UCSD-AML1 (cell line): ENCODE measurements around the gene SLC25A18.
"Not testable (repeated sequence)": the region's sequence is repeated elsewhere in the genome, so short reads cannot be mapped to it uniquely, and the experiment has no call there.

Experiments used
- DNase-seq: peaks from one replicate; lab custom pipeline; 2025; ENCODE audit not compliant: unreplicated experiment; lab: John Stamatoyannopoulos, UW

SLC25A18 gene

DNA sequence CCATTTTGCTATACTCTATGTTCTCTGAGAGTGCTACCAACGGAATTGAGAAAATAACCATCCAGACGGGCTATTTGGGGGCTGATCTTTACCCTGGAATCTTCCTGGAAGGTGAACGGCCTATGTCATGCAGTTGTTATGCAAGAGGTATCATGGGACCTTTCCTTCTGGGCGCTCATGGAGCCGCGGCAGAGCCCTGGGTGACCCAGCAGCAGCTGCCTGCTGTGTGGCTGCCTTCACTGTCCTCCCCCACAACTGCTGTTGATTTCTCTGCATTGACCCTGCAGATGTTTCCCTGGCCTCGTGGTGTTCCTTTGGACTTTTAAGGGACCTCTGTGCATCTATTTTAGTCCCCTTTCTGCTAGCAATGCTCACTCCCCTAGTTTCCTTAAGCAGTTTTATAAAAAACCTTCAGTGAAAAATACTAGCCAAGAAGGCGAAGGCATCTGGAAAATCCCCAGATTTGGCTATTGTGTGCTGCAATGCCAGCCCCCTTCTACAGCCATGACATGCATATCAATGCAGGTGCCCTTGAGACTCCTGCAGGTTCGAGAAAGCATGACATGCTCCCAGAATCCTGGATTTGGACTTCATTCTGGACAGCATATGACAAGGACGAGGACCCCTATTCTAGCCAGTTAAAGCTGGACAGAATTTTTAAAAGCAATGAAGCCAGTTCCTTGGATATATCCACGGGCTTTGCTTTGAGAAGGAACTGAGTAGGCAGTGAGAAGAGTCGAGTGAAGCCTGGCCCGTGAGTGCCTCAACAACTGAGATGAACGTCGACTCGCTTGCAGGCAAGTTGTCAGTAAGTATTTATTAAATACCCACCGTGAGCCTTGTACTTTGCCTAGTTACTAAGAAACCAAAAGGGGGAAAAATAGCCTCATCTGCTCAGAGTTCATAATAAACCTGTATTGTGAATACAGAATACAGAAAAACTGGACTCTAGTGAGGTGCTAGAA is at the start of gene SLC25A18:
Gene SLC25A18, plus strand, starts transcription at position 593 of the 965 bp plus-strand sequence. CDS start 16,447 bp downstream, outside the sequence.
- DNase-seq = no peak

DNA sequence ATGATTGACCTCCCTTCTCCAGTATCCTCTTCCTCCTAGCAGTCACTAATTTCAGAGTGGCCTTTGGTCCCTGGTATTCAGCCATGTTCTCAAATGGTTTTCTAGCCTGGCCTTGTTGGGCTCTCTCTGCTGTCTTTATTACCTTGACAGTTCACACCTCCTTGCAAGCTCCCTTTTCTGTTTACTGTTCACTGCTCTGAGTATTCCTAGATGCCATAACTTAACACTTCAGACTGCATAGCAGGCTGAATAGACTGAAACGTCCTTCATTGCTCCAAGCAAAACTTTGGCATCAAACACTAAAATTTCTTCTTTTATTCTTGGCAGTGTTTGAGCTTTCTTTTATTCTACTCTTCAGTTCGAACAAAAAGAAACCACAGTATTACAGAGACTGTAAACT is 49.7 kb upstream of the SLC25A18 start:
- DNase-seq = no peak

DNA sequence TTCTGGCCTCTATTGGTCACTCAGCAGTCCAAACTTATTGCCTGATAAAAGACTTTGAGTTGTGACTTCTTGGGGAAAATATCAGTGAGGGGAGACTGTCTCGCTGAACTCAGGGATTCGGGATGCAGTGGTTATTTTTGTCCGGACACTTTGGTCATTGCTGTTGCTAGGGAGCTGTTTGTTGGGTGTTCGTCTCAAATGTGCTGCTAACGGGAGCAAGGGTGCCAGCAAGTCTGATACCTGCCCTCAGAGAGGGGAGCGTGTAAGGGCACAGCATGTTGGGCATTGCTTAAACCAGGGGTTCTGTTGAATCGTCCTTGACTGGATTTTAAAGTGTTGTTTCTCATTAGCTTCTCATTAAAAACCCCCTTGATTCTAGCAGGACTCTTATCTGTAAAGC is 49.2 kb upstream of the SLC25A18 start:
- DNase-seq = no peak

DNA sequence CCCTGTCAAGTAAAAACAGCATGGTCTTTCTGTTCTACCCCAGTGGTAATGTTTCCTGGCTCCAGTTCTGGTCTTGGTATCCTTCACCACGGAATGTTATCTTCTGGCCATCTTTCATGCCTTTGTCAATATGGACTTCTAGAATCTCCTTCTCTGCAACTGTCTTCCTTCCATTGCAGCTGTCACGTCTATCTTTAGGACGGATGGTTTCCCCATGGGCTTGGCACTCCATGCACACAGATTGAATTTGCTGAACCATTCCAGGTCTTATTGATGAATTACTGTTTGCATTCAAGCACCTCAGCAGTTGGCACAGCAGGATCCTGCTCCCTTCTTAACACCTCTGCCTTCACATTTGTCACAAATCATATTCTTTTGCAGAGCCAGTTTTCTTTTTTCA is 44.9 kb upstream of the SLC25A18 start:
- DNase-seq = no peak

DNA sequence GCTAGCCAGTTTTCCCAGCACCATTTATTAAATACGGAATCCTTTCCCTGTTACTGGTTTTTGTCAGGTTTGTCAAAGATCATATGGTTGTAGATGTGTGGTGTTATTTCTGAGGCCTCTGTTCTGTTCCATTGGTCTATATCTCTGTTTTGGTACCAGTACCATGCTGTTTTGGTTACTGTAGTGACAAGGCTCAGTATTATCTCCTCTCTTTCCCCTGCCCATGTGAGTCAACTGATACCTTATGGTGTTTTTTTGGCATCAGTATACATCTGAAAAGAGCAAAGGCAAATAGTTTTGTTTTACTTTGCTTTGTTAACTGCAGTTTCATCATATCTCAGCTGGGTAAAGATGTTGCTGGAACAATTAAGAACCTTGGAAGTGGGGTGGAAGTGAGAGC is 41.3 kb upstream of the SLC25A18 start:
- DNase-seq = not testable (repeated sequence)

DNA sequence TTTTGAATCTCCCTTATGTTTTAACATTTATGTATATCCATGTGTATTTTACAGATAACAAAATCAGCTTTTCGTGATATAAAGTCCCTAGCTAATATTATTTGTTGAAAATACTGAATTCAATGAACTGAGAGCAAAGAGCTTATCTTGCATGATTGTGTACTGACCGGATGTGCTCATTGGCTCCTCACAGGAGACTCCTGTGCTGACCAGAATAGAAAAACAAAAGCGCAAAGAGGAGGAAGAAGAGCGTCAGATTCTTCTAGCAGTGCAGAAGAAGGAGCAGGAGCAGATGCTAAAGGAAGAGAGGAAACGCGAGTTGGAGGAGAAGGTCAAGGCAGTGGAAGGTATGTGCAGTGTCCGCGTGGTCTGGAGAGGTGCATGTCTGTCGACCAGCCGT is 39.4 kb upstream of the SLC25A18 start:
- no peak for DNase-seq

DNA sequence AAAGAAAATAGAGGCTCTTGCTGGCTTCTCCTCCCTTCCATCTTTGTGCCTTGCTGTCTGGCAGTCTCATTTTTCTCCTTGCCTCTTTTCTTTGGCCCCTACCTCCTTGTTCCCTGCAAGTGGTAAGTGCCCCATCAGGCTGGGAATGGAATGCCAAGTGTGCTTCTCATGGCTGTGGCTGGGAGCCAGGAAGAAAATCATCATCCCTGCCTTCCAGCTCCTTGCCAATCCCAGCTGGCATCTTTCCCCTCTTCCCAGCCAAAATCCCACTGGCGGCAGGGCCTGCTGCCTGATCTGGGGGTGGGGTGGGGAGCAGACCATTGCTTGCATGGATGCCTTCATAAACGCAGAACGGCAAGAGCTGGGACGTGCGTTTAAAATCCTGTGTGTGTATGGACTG is 27.0 kb upstream of the SLC25A18 start:
- no peak for DNase-seq

DNA sequence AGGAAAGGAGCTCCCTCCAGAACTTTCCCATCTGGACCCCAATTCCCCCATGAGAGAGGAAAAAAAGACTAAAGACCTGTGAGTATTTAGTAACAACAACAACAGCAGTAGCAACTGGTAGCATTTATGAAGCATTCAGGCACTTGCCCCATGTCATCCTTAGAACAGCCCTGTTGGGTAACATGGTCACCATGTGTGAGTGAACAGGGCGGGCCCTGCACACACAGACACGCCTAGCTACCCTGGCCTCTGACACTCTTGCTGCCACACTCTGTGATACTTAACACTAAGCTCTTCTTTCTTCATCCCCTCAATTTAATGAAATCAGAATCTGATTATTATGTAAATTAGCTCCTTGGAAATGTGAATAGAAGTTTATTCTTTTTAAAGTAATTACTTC is 26.1 kb upstream of the SLC25A18 start:
- DNase-seq = no peak

- DNase-seq = no peak
These were observed 22.8 kb upstream of the SLC25A18 start for GRCh38 chr22:17540481-17540880.

- DNase-seq = no peak
These were observed 21.8 kb upstream of the SLC25A18 start for GRCh38 chr22:17541476-17541875.

DNA sequence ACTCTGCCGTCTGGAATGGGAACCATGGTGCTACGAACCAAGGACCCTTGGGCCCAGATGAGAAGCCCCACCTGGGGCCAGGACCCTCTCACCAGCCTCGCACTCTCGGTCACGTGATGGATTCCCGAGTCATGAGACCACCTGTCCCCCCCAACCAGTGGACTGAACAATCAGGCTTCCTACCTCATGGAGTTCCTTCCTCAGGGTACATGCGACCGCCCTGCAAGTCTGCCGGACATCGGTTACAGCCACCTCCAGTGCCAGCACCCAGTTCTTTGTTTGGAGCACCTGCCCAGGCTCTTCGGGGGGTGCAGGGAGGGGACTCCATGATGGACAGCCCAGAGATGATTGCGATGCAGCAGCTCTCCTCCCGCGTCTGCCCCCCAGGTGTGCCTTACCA is 20.8 kb upstream of the SLC25A18 start:
- DNase-seq = no peak

DNA sequence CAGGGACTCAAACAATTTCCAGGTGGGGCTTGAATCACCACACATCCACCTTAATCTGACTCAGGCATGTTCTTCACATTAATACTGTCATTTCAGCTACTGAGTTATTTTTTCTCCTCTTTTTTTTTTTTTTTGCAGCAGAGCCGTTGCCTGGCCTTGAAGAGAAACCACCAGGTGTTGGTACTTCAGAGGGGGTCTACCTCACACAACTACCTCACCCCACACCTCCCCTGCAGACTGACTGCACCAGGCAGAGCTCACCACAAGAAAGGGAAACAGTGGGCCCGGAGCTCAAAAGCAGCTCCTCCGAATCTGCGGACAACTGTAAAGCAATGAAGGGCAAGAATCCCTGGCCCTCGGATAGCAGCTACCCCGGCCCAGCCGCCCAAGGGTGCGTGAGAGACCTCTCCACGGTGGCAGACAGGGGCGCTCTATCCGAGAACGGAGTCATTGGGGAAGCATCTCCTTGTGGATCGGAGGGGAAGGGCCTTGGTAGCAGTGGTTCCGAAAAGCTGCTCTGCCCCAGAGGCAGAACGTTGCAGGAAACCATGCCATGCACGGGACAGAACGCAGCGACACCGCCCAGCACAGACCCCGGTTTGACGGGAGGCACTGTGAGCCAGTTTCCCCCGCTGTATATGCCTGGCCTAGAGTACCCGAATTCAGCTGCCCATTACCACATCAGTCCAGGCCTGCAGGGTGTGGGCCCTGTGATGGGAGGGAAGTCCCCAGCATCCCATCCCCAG is 15.1 kb upstream of the SLC25A18 start:
- no peak for DNase-seq

DNA sequence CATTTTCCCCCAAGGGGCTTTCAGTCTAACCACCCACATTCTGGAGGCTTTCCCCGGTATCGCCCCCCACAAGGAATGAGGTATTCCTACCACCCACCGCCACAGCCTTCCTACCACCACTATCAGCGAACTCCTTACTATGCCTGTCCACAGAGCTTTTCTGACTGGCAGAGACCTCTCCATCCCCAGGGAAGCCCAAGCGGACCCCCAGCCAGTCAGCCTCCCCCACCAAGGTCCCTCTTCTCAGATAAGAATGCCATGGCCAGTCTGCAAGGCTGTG is 14.6 kb upstream of the SLC25A18 start:
- DNase-seq = no peak

GRCh38 chr22:17549183-17549582 is 14.1 kb upstream of the SLC25A18 start:
- DNase-seq = no peak

DNA sequence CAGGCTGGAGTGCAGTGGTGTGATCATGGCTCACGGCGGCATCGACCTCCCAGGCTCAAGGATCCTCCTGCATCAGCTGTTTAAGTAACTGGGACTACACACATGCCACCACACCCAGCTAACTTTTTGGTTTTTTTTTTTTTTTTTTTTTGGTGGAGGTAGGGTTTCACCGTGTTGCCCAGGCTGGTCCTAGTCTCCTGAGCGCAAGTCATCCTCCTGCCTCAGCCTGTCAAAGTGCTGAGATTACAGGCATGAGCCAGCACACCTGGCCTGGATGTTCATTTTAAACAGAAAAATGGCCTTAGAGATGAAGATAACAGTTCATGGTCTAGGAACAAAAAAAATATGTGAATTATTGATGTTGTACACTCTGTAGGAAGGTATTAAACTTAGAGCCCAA is 13.6 kb upstream of the SLC25A18 start:
- DNase-seq = no peak

DNA sequence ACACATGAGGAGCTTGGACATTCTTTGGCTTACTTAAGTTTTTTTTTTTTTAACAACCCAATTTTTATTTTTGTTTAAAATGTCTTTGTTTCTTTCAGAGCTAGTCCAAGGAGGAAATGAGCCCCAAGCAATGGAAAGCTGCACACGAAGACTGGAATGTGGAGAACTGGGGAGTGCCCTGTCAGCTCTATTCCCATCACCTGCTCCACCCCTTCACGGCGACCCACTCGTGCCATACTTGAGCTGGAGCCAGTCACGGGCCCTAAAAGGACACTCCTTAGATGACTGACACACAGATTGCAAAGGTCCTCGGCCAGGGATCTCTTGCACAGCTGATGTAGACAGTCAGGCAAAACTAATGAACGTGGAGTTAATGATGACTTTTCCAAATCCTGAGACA is 10.6 kb upstream of the SLC25A18 start:
- DNase-seq = no peak

DNA sequence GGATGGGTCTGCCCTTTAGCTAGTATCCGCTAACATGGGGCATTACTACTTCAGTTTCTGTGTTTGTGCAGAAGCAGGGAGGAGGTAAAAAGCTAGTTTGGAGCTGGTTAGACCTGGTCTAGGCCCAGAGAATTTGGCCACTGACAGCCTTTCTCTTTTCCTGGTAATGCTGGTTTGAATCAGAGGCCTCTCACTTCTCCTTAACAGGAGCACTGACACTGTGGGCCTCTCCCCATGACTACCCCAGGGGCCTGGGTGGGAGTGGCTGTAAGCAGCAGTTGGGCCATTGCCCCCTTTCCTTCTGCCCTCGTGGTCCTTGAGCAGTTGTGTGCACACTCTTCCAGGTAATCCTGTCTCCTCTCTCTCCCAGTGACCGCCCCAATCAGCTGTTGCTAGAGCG is 8.5 kb upstream of the SLC25A18 start:
- no peak for DNase-seq

DNA sequence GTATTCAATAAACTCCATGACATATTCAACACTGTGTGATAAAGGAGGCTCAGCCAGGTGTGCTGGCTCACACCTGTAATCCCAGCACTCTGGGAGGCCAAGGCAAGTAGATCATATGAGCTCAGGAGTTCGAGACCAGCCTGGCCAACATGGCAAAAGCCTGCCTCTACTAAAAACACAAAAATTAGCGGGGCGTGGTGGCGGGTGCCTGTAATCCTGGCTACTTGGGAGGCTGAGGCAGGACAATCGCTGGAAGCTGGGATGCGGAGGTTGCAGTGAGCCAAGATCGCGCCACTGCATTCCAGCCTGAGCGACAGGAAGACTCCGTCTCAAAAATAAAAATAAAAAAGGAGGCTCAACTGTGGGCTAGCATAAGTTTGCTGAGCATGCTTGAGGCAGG is 4.1 kb upstream of the SLC25A18 start:
- no peak for DNase-seq

- no peak for DNase-seq
These were observed 666 bp downstream of the SLC25A18 start for GRCh38 chr22:17563936-17564391.

DNA sequence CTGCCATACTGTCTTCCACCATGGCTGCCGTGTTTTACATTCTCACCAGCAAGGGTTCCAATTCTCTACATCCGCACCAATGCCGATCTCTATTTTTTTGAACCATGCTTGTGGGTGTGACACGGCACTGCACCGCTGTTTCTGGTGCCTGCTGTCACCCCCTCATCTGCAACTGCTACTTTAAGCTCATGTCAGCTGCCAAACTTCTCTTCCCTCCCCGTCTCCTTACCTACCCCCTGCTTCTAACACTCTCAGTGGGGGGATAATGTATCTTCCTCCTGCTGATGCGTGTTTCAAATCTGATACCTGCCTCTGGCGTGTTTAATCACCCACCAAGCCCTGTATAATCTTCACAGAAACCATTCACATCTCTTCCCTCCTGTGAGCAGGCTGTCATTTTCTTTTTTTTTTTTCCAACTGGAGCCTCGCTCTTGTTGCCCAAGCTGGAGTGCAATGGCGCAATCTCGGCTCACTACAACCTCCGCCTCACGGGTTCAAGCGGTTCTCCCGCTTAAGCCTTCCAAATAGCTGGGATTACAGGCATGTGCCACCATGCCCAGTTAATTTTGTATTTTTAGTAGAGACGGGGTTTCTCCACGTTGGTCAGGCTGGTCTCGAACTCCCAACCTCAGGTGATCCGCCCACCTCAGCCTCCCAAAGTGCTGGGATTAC is 2.9 kb downstream of the SLC25A18 start:
- DNase-seq = not testable (repeated sequence)

- no peak for DNase-seq
These were observed 3.5 kb downstream of the SLC25A18 start for GRCh38 chr22:17566776-17567175.
